Tibial nerve (tissue), 3 donors: ENCODE data around the gene HACL1.

Source experiments
- POLR2A ChIP-seq, 2 donors: fragments of 450-650 bp; IDR thresholded peaks; one replicate each; pipeline ENCODE4 v1.6.1; 2017; ENCODE audit warnings: antibody characterized with exemption in 2 of 2, mild to moderate bottlenecking in 2 of 2, moderate library complexity in 2 of 2
- TF ChIP-seq, protein P1 (sequence below), 5 experiments: fragments of 200-600 bp in 3 of 5; fragments of 450-650 bp in 2 of 5; sonication (generic) in 3 of 5; IDR thresholded peaks; one replicate each; pipeline ENCODE4 v1.5.1; 2016 to 2019; ENCODE audit warnings: antibody characterized with exemption in 5 of 5, mild to moderate bottlenecking in 3 of 5, moderate library complexity in 2 of 5

DNA sequence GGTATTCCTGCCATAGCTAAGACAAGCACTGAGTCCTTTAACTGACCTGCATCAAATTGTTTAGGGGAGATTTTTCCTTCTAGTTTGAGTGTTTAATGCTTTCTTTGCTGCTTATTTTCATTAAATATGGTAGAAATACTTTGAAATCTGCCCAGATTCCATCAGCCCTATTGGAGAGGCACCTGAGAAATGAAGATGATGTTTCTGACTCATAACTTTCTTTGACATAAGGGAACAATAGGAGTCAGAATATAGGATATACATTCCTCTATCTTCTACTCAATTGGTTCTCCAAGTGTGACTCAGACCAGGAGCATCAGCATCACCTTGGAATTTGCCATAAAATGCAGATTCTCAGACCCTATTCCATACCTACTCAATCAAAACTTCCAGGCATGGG, 27.6 kb upstream of the HACL1 start:
- TF ChIP-seq, protein P1, sequence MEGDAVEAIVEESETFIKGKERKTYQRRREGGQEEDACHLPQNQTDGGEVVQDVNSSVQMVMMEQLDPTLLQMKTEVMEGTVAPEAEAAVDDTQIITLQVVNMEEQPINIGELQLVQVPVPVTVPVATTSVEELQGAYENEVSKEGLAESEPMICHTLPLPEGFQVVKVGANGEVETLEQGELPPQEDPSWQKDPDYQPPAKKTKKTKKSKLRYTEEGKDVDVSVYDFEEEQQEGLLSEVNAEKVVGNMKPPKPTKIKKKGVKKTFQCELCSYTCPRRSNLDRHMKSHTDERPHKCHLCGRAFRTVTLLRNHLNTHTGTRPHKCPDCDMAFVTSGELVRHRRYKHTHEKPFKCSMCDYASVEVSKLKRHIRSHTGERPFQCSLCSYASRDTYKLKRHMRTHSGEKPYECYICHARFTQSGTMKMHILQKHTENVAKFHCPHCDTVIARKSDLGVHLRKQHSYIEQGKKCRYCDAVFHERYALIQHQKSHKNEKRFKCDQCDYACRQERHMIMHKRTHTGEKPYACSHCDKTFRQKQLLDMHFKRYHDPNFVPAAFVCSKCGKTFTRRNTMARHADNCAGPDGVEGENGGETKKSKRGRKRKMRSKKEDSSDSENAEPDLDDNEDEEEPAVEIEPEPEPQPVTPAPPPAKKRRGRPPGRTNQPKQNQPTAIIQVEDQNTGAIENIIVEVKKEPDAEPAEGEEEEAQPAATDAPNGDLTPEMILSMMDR (IDR thresholded peaks at IDR 0.05): no peak
- TF ChIP-seq POLR2A (IDR thresholded peaks at IDR 0.05): no peak
